Large intestine (tissue), 3 donors: ENCODE measurements around the gene PLA1A. TPM values are rescaled to one million over a fixed set of nuclear protein-coding genes. Genes with fewer than 3 reads are reported as not detected.

Experiments used
- DNase-seq, 2 donors: peaks; one replicate each; pipeline versions ENCODE4 v3.0.0 to v3.0.0-alpha.2; 2013
- H3K27ac ChIP-seq: one replicate; pipeline ENCODE4 v1.5.1; 2013; ENCODE audit warnings: low read length
- H3K27me3 ChIP-seq: 2 replicates; pipeline ENCODE4 v1.6.1; 2013; ENCODE audit warnings: low read length; ENCODE audit not compliant: control insufficient read depth, insufficient read depth
- H3K36me3 ChIP-seq: 2 replicates; pipeline ENCODE4 v1.6.1; 2013; ENCODE audit warnings: low read length; ENCODE audit not compliant: control insufficient read depth, insufficient read depth
- H3K4me1 ChIP-seq: one replicate; pipeline ENCODE4 v1.6.1; 2013; ENCODE audit warnings: low read length; ENCODE audit not compliant: control insufficient read depth, insufficient read depth
- H3K4me3 ChIP-seq: one replicate; pipeline ENCODE4 v1.5.1; 2013; ENCODE audit warnings: low read length
- H3K9me3 ChIP-seq: one replicate; pipeline ENCODE4 v1.6.1; 2013; ENCODE audit warnings: mild to moderate bottlenecking, low read depth, low read length, moderate library complexity; ENCODE audit not compliant: control insufficient read depth
- WGBS: methylation state at CpG from one replicate; pipeline ENCODE4 v1.1.5; 2013; ENCODE audit warnings: low lambda C conversion rate; ENCODE audit not compliant: insufficient coverage; 5-methylcytosine and 5-hydroxymethylcytosine counted together
- polyA plus RNA-seq: library from polyadenylated mRNA; unstranded; fragments of 120-200 nt; gene quantifications from one replicate; pipeline ENCODE4 v1.2.1, GENCODE V29; 2013

The PLA1A gene
- polyA plus RNA-seq, 1 donor, result 9.3 TPM

DNA sequence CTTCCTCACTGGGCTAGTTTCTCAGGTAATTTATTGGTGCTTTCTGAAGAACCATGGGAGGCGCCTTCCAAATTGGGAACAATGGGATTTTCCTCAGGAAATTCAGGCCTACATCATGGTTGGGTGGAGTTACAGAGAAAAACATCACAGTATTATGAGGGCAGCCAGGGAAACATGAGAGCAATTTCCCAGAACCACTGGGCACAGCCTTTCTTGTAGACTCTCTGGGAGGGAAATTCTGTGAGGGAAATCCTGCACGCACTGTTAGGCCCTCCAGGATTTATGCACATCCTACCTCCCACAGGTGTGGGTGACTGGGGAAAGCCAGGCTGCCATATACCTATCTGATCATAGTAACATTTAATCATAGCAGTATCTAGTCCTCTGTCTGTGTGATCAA is 49.5 kb downstream of the PLA1A start:
- H3K9me3 ChIP-seq, result no peaks in the 10 kb centered on the region
- WGBS, result no CpG with 5 or more reads among the region's 2 CpGs
- H3K27ac ChIP-seq, result no peak overlapping the region
- H3K36me3 ChIP-seq, result peaks cover 10% of the 10 kb centered on the region
- no peaks in the 10 kb centered on the region for H3K27me3 ChIP-seq
- no peak for DNase-seq
- no peak overlapping the region for H3K4me3 ChIP-seq
- no peaks in the 10 kb centered on the region for H3K4me1 ChIP-seq

DNA sequence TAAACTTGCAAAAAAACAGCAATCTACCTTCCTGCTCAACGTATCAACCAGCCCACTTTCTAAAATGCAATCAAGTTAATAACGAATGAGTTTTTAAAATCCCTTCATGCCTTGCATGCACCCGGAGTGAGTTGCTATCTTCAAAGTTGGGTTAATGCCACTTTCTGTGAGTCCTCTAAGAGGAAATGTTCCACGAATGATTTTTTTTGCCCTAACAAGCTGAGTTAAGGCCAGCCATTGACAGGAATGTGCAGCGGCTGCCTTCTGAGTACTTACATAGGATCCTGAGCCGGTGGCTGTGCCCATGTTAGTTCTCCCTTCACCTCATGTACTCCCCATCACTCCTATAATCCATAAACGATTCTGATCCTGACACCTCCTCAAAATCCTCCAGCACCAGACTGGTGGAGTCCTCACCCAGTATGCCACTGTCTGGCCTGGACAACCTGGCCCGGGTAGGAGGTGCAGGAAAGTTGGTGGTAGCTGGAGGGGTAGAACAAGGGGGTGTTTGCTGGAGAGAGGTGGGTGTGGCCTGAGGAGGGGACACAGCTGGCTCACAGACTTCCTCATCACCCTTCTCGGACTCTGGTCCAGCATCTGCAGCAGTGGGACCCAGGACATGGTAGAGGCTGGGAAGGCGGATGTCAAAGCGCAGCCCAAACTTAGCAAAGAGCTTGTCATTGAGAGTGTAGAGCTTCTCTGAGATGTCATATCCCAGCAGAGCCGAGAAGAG is 50.3 kb downstream of the PLA1A start:
- Histone ChIP-seq H3K36me3 (peaks cover 8% of the 10 kb centered on the region), H3K27ac (no peak overlapping the region), H3K4me1 (no peaks in the 10 kb centered on the region), H3K4me3 (no peak overlapping the region), H3K27me3 (no peaks in the 10 kb centered on the region), H3K9me3 (no peaks in the 10 kb centered on the region)
- WGBS, result 90% methylated on average over 2 of the region's 12 CpGs
- no peak for DNase-seq

DNA sequence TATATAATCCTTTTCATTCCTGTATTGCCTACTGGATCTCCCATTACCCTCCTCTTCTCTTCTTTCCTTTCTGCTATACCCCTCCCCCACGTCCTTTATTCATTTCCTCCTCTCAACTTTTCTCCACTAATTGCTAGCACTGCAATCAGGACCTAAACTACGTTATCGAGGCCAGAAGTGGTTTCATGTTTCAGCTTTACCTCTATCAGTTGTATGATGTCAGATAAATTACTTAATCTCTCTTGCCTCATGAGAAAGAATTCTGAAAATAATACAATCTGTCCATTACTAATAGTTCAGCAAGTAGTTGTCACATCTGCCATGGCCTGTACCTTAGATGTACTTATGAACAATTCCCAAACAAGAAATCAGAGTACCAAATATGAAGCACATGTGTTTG is 52.1 kb downstream of the PLA1A start:
- peaks cover 8% of the 10 kb centered on the region for H3K36me3 ChIP-seq
- no peak overlapping the region for H3K27ac ChIP-seq
- DNase-seq, result no peak
- H3K9me3 ChIP-seq, result no peaks in the 10 kb centered on the region
- WGBS, result 62% methylated on average over 3 of the region's 3 CpGs
- H3K4me1 ChIP-seq, result no peaks in the 10 kb centered on the region
- no peaks in the 10 kb centered on the region for H3K27me3 ChIP-seq
- no peak overlapping the region for H3K4me3 ChIP-seq

DNA sequence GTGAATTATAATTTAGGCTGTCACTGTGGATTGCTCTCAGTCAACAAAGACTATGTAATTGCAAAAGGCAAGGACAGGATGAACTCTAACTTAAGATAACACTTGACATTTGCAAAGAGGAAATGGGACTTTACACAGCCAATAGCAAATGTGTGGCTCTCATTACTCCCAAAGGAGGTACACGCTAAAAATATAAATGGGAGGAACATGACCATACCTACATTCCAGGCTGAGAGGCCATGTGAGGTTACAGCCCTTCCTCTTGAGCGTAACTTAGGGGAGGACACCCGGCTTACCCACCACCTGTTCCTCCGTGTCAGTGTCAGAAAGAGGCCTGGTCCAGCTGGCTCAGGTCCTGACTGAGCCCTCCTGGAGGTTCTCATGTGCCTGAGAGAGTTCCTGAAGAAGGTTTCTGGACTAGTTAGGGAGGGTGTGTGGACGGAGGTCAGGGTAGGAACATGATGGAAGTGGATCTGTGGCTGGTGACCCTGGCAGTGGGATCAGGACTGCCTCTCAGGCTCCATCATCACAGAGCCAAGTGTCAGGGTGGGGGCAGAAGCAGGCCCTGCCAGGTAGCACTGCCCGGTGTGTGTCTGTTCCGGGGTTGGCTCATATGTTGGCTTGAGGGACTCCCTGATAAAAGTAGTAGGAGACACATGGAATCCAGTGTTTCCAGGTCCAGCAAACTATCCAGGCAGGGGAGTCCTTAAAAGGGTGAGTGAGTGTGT is 54.8 kb downstream of the PLA1A start:
- Histone ChIP-seq H3K9me3 (no peaks in the 10 kb centered on the region), H3K4me1 (no peaks in the 10 kb centered on the region), H3K36me3 (peaks cover 8% of the 10 kb centered on the region), H3K4me3 (no peak overlapping the region), H3K27ac (no peak overlapping the region), H3K27me3 (no peaks in the 10 kb centered on the region)
- no CpG with 5 or more reads among the region's 7 CpGs for WGBS
- DNase-seq, result no peak

DNA sequence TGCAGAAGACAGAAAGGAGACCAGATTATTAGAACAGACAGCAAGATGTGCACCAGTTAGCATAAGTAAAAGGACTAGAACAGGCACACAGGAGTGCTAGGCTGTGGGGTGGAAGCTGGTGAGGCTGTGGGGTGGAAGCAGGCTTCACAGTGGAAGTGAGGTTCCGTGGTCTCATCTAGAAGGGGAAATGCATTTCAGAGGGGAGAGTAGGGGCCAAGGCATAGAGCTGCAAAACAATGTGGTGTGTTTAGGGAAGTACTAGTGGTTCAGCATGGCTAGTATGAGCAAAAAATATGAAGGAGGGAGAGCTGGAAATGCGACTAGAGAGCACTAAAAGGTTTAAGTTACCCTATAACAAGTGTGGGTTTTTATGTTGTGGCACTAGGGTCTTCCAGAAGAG is 56.2 kb downstream of the PLA1A start:
- Histone ChIP-seq H3K9me3 (no peaks in the 10 kb centered on the region), H3K4me3 (no peak overlapping the region), H3K4me1 (no peaks in the 10 kb centered on the region), H3K27ac (no peak overlapping the region), H3K27me3 (no peaks in the 10 kb centered on the region), H3K36me3 (no peaks in the 10 kb centered on the region)
- DNase-seq, result no peak
- 80% methylated on average over 1 of the region's 2 CpGs for WGBS

DNA sequence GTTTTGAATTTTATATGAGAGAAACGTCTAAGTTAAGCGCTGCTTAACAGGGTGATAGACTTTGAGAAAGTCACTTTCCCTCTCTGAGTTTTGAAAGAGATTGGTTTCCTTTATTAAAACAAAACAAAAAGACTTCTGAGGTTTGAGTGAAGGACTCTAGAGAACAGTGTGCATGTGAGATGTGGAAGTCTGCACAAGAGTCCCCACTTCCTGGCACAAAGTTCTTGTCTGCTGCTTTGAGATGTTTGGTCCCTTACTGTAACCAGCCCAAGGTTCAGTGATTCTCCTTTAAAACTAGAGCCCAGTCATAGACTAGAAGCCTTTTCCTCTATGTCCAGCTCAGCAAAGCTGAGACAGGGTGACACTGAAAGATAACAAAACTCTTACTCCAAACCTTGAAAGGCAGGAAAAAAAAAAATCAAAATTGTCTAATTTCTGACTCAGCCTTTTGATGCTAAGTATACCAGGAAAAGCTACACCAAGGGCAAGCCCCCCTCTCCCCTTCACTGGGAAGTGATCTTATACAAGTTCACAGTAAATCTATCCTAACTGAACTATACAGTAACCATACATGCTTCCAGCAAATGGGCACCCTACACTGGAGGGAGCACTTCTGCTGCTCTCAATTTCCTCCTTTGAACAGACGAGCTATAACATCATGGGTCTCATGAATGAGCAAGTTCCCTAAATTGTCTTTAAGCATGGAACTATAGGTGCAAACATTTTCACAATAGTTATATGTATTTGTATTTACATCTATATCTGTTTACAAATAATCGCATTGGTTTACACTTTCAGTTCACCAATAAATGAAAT is 60.4 kb downstream of the PLA1A start:
- Histone ChIP-seq H3K36me3 (no peaks in the 10 kb centered on the region), H3K4me3 (no peak overlapping the region), H3K9me3 (no peaks in the 10 kb centered on the region), H3K4me1 (no peaks in the 10 kb centered on the region), H3K27ac (no peak overlapping the region), H3K27me3 (no peaks in the 10 kb centered on the region)
- DNase-seq, result no peak
- WGBS, result 100% methylated on average over 3 of the region's 4 CpGs

DNA sequence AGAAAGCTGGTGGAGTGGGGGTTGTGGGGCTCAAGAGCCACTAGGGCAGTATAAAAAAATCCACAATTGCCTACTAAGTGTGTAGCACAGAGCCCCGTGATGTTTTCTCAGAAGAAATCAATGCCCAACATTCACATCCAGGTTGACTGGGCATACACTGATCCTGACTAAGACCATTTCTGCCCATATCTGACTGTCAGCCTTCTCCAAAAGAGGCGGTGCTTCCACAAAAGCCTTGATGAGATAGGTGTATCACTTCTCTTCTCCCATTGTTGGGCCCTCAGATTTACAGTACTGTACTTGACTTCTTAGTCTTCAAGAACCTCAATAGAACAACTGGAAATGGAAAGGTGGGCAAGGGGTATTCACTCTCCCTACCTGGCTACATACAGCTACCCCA is 61.3 kb downstream of the PLA1A start:
- no peaks in the 10 kb centered on the region for H3K4me1 ChIP-seq

DNA sequence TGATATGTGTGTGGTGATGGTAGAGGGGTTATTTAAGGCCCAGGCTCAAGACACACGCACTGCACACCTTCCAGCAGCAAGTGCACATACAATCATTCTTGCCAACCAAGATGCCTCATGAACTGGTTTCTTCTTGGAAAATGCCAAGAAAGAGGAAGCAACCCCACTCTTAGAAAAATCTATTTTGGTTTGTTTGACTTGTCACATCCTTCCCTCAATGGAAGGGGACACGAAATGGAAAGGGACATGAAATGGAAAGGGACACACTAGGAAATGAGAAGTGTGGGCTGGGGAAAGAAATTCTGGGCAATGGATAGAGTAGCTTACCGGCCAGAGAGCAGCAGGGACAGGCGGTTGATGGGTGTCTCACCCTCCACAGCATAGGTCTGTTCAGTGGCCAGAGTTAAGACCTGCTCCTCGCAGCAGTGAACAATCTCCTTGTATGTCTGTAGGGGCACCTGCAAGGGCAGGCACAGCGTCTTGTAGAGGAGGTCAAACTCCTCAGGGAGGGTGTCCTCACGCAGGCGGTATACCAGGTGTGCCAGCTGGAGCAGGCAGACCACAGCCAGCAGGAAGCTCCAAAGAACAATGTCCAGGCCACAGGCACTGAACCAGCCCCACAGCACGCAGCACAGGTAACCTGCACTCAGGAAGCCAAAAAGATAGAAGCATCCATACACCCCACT is 62.1 kb downstream of the PLA1A start:
- peak overlapping the region; percentile 12 for H3K4me3 ChIP-seq
- no peaks in the 10 kb centered on the region for H3K4me1 ChIP-seq
- peak overlapping the region; percentile 33 for H3K27ac ChIP-seq

More for the DNA sequence above, 61.3 kb downstream of the PLA1A start:
- no peak for DNase-seq
- Histone ChIP-seq H3K9me3 (no peaks in the 10 kb centered on the region), H3K4me3 (no peak overlapping the region), H3K27me3 (no peaks in the 10 kb centered on the region), H3K36me3 (no peaks in the 10 kb centered on the region), H3K27ac (no peak overlapping the region)
- WGBS, result no CpG with 5 or more reads among the region's 2 CpGs

DNA sequence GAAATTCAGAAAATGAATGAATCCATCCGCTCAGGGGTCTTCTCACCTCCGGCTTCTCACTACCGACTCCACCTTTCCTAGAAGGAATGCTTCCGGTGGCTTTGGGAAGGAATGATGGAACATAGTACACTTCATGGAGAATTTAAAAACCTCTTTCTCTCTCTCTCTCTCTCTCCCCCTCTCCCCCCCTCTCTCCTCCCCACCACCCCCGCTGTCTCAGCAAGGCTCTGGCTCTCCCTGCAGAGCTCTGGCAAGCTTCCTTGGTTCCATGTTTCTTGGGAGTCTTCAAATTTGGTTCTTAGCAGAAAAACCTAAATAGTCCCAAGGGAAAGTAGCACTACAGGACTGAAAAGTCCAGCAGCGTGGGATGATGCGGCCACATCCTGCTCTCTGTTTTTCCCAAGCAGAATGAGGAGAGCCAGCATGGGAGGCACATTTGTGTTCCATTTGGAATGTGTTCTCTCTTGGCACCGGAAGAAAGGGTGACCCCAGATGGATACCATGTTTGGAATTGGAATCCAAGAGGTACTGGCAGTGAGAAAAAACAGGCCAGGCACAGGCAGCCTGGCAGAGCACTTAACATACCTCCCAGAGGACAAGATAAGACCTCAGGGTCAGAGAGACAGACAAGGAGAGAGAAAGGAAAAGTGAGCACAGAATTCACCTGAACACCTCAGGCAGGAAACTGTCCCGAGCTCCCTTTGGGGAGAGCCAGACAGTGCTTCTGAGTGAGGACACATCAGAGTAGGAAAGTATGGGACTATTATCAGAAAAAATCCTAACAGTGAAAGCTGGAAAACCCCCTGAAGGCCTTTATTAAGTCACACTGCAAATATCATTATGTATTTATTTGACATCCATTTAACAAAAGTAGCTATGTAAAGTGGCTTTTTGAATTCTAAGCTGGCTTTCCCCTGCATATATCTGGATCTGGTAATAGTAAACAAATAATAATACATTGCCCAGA is 63.1 kb downstream of the PLA1A start, which contains the start of gene POPDC2:
Gene POPDC2, minus strand, starts transcription at position 116 of the 967 bp plus-strand sequence. CDS start 166 bp downstream, outside the sequence.
- peak in 1 of 2 donors; percentile 8 for DNase-seq
- 90% methylated on average over 2 of the region's 9 CpGs for WGBS
- H3K27me3 ChIP-seq, result no peaks in the 10 kb centered on the region
- no peaks in the 10 kb centered on the region for H3K4me1 ChIP-seq
- peak within 1 kb of the TSS; percentile 12 for H3K4me3 ChIP-seq
- no peaks in the 10 kb centered on the region for H3K36me3 ChIP-seq
- H3K9me3 ChIP-seq, result no peaks in the 10 kb centered on the region
- H3K27ac ChIP-seq, result peak within 1 kb of the TSS; percentile 33

More for the DNA sequence above, 62.1 kb downstream of the PLA1A start:
- no CpG with 5 or more reads among the region's 9 CpGs for WGBS
- Histone ChIP-seq H3K36me3 (no peaks in the 10 kb centered on the region), H3K27me3 (no peaks in the 10 kb centered on the region), H3K9me3 (no peaks in the 10 kb centered on the region)
- no peak for DNase-seq
